ENCODE results near the gene MGST2. TPM values are rescaled to one million over a fixed set of nuclear protein-coding genes. Genes with fewer than 3 reads are reported as not detected.

MGST2 gene
- total RNA-seq, 1 donor from 2014 or later, result 17.6 TPM

DNA sequence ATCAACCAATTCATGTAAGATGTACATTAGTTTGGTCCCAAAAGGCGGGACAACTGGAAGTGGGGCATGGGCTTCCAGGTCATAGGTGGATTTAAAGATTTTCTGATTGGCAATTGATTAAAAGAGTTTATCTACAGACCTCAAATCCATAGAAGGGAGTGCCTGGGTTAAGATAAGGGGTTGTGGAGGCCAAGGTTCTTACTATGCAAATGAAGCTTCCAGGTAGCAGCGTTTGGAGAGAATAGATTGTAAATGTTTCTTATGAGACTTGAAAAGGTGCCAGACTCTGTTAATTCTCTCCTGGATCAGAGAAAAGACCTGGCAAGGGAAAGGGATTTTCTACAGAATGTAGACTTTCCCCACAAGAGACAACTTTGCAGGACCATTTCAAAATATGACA lies 2.4 kb downstream of the MGST2 start:
- Histone ChIP-seq H2AFZ (ENCODE audit: low read depth, low read length) (no peak overlapping the region), H3K4me2 (ENCODE audit: low read length) (no peak overlapping the region), H3K27me3 (ENCODE audit: insufficient read depth, low read length) (no peaks in the 10 kb centered on the region), H3K27ac (ENCODE audit: low read depth, low read length) (no peak overlapping the region), H3K79me2 (ENCODE audit: insufficient read depth, low read length) (peaks cover 11% of the 10 kb centered on the region), H3K9ac (ENCODE audit: low read length) (no peak overlapping the region), H3K4me3 (ENCODE audit: insufficient read depth, low read depth, low read length) (no peak overlapping the region), H3K36me3 (ENCODE audit: insufficient read depth, low read length) (no peaks in the 10 kb centered on the region), H3K9me3 (ENCODE audit: insufficient read depth, low read depth, low read length) (no peaks in the 10 kb centered on the region), H4K20me1 (ENCODE audit: insufficient read depth, low read length) (no peaks in the 10 kb centered on the region), H3K4me1 (ENCODE audit: insufficient read depth, low read length) (peaks cover 10% of the 10 kb centered on the region)
- H3K36me3 Mint-ChIP-seq (ENCODE audit: low read depth, unreplicated experiment), result no peaks in the 10 kb centered on the region
- H3K4me1 Mint-ChIP-seq (ENCODE audit: low read depth, unreplicated experiment), result peaks cover 16% of the 10 kb centered on the region
- no peak overlapping the region for H3K27ac Mint-ChIP-seq (ENCODE audit: unreplicated experiment)
- H3K9me3 Mint-ChIP-seq (ENCODE audit: unreplicated experiment), result no peaks in the 10 kb centered on the region
- no peaks in the 10 kb centered on the region for H3K27me3 Mint-ChIP-seq (ENCODE audit: low read depth, unreplicated experiment)
- H3K4me3 Mint-ChIP-seq (ENCODE audit: unreplicated experiment), result no peak overlapping the region
- no peak for DNase-seq (ENCODE audit: low read depth)
- no peak for TF ChIP-seq EZH2 (IDR thresholded peaks at IDR 0.05; ENCODE audit: insufficient read depth, low read length)
- TF ChIP-seq, protein P1, sequence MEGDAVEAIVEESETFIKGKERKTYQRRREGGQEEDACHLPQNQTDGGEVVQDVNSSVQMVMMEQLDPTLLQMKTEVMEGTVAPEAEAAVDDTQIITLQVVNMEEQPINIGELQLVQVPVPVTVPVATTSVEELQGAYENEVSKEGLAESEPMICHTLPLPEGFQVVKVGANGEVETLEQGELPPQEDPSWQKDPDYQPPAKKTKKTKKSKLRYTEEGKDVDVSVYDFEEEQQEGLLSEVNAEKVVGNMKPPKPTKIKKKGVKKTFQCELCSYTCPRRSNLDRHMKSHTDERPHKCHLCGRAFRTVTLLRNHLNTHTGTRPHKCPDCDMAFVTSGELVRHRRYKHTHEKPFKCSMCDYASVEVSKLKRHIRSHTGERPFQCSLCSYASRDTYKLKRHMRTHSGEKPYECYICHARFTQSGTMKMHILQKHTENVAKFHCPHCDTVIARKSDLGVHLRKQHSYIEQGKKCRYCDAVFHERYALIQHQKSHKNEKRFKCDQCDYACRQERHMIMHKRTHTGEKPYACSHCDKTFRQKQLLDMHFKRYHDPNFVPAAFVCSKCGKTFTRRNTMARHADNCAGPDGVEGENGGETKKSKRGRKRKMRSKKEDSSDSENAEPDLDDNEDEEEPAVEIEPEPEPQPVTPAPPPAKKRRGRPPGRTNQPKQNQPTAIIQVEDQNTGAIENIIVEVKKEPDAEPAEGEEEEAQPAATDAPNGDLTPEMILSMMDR (IDR thresholded peaks at IDR 0.05; ENCODE audit: insufficient read depth, low read depth, low read length), result no peak
- FAIRE-seq, result no peak

DNA sequence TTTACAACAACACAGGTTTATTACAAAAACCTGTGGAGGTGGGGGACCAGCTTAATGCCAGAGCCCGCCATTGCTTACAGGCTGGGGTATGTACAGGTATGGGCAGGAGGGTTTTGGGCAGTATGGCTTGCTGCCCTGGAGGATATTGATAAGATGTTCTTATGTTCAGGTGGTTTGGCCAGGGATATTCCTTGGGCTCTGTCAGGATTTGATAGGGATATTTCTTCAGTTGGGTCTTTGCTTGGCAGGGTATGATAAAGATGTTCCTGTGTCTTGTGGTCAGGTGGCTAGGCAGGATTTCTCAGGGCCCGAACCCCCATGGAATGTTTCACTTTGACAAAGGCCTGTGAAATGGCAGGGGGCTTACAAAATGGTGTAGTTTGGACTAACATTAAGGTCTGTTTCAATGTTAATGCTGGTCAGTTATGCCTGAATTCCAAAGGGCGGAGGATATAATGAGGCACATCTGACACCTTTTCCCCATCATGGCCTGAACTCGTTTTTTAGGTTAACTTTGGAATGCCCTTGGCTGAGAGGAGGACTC lies 3.1 kb downstream of the MGST2 start:
- H3K4me2 ChIP-seq (ENCODE audit: low read length), result no peak overlapping the region
- H4K20me1 ChIP-seq (ENCODE audit: insufficient read depth, low read length), result no peaks in the 10 kb centered on the region
- H3K9me3 ChIP-seq (ENCODE audit: insufficient read depth, low read depth, low read length), result no peaks in the 10 kb centered on the region
- TF ChIP-seq, protein P1 (IDR thresholded peaks at IDR 0.05; ENCODE audit: insufficient read depth, low read depth, low read length), result no peak
- TF ChIP-seq EZH2 (IDR thresholded peaks at IDR 0.05; ENCODE audit: insufficient read depth, low read length), result no peak
- no peak for DNase-seq (ENCODE audit: low read depth)
- no peaks in the 10 kb centered on the region for H3K27me3 ChIP-seq (ENCODE audit: insufficient read depth, low read length)
- peaks cover 11% of the 10 kb centered on the region for H3K79me2 ChIP-seq (ENCODE audit: insufficient read depth, low read length)
- peaks cover 10% of the 10 kb centered on the region for H3K4me1 ChIP-seq (ENCODE audit: insufficient read depth, low read length)
- no peaks in the 10 kb centered on the region for H3K36me3 ChIP-seq (ENCODE audit: insufficient read depth, low read length)
- no peak overlapping the region for H3K4me3 ChIP-seq (ENCODE audit: insufficient read depth, low read depth, low read length)
- H3K9ac ChIP-seq (ENCODE audit: low read length), result no peak overlapping the region
- Mint-ChIP-seq H3K9me3 (ENCODE audit: unreplicated experiment) (no peaks in the 10 kb centered on the region), H3K27me3 (ENCODE audit: low read depth, unreplicated experiment) (no peaks in the 10 kb centered on the region), H3K4me3 (ENCODE audit: unreplicated experiment) (no peak overlapping the region), H3K4me1 (ENCODE audit: low read depth, unreplicated experiment) (peaks cover 16% of the 10 kb centered on the region), H3K27ac (ENCODE audit: unreplicated experiment) (no peak overlapping the region), H3K36me3 (ENCODE audit: low read depth, unreplicated experiment) (no peaks in the 10 kb centered on the region)
- no peak overlapping the region for H2AFZ ChIP-seq (ENCODE audit: low read depth, low read length)
- no peak overlapping the region for H3K27ac ChIP-seq (ENCODE audit: low read depth, low read length)
- no peak for FAIRE-seq

DNA sequence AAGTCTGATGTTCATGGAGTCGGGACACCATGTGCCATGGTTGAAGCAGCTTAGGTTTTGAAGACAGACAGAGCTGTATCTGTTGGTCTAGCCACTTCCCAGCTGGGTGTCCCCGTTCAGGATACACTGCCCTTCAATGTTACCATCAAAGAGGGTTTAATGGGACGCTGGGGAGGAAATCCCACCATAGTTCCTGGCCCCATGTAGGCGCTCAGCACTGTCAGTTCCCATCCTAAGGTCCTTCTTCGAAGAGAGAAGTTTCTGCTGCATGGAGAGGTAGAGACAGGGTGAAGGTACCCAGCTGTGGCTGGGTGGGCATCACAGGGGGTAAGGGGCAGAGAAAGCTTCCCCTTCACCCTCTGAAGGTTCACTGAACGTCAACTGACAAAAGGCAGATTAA lies 3.7 kb downstream of the MGST2 start:
- Histone ChIP-seq H4K20me1 (ENCODE audit: insufficient read depth, low read length) (no peaks in the 10 kb centered on the region), H3K36me3 (ENCODE audit: insufficient read depth, low read length) (no peaks in the 10 kb centered on the region), H3K4me1 (ENCODE audit: insufficient read depth, low read length) (peaks cover 10% of the 10 kb centered on the region), H3K4me3 (ENCODE audit: insufficient read depth, low read depth, low read length) (no peak overlapping the region), H3K27ac (ENCODE audit: low read depth, low read length) (no peak overlapping the region), H3K79me2 (ENCODE audit: insufficient read depth, low read length) (peaks cover 11% of the 10 kb centered on the region), H2AFZ (ENCODE audit: low read depth, low read length) (no peak overlapping the region), H3K27me3 (ENCODE audit: insufficient read depth, low read length) (no peaks in the 10 kb centered on the region), H3K9me3 (ENCODE audit: insufficient read depth, low read depth, low read length) (no peaks in the 10 kb centered on the region), H3K4me2 (ENCODE audit: low read length) (no peak overlapping the region), H3K9ac (ENCODE audit: low read length) (no peak overlapping the region)
- H3K4me1 Mint-ChIP-seq (ENCODE audit: low read depth, unreplicated experiment), result peaks cover 16% of the 10 kb centered on the region
- H3K36me3 Mint-ChIP-seq (ENCODE audit: low read depth, unreplicated experiment), result no peaks in the 10 kb centered on the region
- H3K27ac Mint-ChIP-seq (ENCODE audit: unreplicated experiment), result no peak overlapping the region
- no peak for FAIRE-seq
- H3K27me3 Mint-ChIP-seq (ENCODE audit: low read depth, unreplicated experiment), result no peaks in the 10 kb centered on the region
- no peak overlapping the region for H3K4me3 Mint-ChIP-seq (ENCODE audit: unreplicated experiment)
- no peak for DNase-seq (ENCODE audit: low read depth)
- TF ChIP-seq, protein P1 (IDR thresholded peaks at IDR 0.05; ENCODE audit: insufficient read depth, low read depth, low read length), result no peak
- TF ChIP-seq EZH2 (IDR thresholded peaks at IDR 0.05; ENCODE audit: insufficient read depth, low read length), result no peak
- no peaks in the 10 kb centered on the region for H3K9me3 Mint-ChIP-seq (ENCODE audit: unreplicated experiment)
